Hippocampal formation (tissue), 2 donors: ENCODE data around the gene PRODH.
"Not testable (repeated sequence)": the region's sequence is repeated elsewhere in the genome, so short reads cannot be mapped to it uniquely, and the experiment has no call there.

ENCODE experiments used
- DNase-seq, 2 donors: peaks; one replicate each; lab custom pipeline; 2025; lab: John Stamatoyannopoulos, UW

PRODH gene

DNA sequence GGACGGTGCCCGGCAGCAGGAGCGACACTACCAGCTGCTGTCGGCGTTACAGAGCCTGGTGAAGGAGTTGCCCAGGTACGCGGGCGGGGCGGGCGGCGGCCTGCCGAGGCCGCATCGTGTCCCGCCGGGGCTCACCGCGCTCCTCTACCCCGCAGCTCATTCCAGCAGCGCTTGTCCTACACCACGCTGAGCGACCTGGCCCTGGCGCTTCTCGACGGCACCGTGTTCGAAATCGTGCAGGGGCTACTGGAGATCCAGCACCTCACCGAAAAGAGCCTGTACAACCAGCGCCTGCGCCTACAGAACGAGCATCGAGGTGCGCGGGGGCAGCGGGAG, 29.7 kb downstream of the PRODH start:
- DNase-seq, result not testable (repeated sequence)

DNA sequence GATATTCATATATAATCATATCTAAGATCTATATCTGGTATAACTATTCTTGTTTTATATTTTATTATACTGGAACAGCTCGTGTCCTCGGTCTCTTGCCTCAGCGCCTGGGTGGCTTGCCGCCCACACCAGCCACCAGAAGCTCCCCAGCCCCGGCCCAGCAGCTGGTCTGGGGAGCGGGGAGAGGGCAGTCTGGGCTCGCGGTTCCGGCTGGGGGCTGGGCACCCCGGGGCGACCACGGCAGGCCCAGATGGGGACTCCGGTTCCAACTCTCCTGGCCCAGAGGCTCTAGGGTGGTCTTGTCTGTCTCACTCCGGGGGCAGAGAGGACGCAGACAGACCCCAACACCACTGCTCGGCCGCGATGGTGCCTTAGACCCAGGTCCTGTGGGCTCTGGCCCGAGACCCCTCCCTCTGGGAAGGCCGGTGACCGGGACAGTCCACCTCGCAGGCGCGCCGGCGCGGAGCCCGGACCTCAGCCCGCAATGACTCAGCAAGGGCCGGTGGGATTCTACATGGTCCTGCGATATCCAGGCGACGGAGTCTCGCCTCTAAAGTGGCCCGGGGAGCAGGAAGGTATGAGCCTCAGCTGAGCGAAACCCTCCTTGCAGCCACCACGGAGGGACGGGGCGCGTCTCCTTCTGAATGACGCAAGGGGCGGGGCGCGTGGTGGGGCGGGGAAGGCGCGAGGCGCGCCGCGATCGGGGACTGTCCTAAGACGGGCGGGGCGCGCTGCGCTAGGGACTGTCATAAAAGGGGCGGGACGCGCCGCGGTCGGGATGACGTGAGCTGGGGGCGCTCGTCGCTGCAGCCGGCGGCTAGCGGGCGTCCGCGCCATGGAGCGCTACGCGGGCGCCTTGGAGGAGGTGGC, 30.3 kb downstream of the PRODH start, which contains the start of gene DGCR6:
Gene DGCR6 (plus strand): TSS at position 781 of the 870 bp plus-strand sequence. CDS start 55 bp downstream, at position 836.
- no peak for DNase-seq

DNA sequence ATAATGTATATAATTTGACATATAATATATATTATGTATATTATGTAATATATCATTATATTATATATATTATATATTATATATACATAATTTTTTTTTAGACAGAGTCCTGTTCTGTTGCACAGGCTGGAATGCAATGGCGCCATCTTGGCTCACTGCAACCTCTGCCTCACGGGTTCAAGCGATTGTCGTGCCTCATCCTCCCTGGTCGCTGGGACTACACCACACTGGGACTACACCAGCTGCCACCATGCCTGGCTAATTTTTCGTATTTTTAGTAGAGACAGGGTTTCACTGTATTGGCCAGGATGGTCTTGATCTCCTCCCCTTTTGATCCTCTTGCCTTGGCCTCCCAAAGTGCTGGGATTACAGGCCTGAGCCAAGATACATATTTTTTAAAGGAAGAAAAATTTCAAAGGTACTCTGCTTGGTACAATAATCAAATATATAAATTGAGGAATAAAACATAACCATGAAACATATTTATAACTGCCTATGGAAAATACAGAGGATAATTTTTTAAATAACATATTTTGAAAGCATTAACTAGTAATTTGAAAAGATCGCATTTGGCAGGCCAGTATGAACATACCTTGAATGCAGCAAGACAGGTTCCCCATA, 39.9 kb downstream of the PRODH start:
- DNase-seq, result not testable (repeated sequence)

DNA sequence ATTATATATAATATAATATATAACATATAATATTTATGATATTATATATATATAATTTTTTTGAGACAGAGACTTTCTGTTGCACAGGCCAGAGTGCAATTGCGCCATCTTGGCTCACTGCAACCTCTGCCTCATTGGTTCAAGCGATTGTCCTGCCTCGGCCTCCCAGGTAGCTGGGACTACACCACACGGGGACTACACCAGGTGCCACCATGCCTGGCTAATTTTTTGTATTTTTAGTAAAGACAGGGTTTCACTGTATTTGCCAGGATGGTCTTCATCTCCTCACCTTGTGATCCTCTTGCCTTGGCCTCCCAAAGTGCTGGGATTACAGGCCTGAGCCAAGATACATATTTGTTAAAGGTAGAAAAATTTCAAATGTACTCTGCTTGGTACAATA, 42.3 kb downstream of the PRODH start:
- not testable (repeated sequence) for DNase-seq

DNA sequence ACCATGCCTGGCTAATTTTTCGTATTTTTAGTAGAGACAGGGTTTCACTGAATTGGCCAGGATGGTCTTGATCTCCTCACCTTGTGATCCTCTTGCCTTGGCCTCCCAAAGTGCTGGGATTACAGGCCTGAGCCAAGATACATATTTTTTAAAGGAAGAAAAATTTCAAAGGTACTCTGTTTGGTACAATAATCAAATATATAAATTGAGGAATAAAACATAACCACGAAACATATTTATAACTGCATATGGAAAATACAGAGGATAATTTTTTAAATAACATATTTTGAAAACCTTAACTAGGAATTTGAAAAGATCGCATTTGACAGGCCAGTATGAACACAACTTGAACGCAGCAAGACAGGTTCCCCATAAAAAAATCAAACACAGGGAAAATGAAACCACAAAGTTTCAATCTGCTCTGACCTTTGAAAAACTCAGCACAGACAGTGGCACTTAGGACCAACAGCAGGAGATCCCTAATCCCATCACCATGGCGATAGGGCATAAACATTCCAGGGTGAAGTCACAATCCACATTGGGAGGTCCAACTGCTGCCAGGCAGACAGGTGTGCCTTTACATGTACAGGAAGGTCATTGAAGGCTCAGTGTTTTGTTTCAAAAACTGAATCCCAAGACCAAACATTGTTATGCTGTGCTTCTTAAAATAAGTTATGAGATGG, 45.4 kb downstream of the PRODH start:
- DNase-seq, result not testable (repeated sequence)

DNA sequence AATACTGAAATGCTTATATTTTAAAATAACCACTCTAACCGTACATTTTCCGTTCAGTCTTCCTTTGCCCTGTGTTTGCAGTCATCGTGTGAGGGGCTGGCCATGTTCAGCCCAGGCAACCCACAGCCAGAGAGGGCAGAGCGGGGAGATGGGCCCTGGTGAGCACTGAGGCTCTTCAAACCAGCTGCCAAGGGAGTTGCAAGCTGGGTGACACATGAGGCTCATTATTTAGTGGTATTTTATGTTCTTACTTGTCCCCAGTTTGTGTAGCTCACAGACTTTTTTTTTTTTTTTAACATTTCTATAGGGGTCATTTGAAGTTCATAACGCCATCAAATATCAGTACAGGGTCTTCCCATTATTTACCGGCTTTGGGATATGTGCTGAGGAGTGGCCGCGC, 48.0 kb downstream of the PRODH start:
- no peak for DNase-seq

DNA sequence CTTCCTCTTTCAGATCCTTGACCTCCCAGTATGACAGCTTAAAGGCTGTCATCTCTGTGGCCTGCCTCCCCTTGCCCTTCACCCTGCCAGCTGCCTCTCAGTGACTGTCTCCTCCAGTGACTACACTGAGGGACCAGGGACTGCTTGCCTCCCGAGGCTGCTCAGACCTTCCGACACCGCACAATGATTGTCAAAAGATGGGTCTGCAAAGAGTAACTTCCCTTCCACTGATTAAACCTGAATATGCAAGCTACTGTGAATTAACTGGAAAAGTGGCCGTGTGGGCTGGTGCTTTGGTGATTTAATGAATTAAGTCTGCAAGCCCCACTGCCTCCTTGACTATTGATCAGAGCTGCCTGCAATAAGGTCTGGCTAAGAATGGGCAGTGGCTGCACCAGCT, 51.6 kb downstream of the PRODH start:
- DNase-seq, result not testable (repeated sequence)

DNA sequence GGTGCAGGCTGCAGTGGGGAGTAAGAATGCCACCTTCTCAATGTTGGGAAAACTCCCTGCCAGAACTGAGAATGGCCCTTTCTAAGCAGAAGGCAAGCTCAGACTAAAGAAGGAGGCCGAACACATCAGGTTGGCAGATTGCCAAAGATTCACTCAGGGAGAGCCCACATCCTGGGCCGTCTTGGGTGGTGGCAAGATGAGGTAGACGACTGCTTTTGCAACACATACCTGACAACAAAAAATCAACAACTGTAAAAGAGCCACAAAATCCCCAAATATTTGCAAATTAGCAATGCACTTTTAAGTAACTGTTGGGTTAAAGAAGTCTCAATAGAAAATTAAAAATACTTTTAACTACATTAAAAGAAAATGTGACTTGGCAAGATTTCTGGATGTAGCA, 54.8 kb downstream of the PRODH start:
- not testable (repeated sequence) for DNase-seq
